ENCODE measurements around the gene LRRC27.

DNA sequence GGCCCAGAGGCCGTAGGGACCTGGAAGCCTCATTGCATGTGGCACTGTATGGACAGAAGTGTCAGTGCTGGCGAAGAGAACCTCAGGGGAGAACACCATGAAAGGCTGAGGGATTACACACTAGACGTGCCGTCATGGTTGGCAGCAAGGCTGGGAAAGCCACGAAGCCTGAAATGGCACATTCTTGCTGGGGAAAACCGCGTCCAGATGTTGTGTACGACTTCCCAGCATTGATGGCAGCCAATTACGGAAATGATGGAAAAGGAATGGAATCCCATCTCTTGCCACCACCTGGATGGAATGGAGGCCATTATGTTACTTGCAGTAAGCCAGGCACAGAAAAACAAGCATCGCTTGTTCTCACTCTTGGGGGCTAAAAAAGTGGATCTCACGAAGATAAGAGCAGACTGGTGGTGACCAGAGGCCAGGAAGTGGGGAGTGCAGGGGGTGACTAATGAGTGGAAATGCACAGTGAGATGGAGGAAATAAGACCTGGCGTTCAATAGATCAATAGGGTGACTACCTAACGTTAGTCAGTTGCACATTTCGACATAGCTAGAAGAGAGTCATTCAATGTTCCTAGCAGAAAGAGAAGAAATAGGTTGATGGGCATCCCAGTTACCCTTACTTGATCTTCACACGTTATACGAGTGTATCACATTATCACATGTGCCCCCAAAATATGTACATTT, 50.4 kb downstream of the LRRC27 start:
- TF ChIP-seq, protein P1, sequence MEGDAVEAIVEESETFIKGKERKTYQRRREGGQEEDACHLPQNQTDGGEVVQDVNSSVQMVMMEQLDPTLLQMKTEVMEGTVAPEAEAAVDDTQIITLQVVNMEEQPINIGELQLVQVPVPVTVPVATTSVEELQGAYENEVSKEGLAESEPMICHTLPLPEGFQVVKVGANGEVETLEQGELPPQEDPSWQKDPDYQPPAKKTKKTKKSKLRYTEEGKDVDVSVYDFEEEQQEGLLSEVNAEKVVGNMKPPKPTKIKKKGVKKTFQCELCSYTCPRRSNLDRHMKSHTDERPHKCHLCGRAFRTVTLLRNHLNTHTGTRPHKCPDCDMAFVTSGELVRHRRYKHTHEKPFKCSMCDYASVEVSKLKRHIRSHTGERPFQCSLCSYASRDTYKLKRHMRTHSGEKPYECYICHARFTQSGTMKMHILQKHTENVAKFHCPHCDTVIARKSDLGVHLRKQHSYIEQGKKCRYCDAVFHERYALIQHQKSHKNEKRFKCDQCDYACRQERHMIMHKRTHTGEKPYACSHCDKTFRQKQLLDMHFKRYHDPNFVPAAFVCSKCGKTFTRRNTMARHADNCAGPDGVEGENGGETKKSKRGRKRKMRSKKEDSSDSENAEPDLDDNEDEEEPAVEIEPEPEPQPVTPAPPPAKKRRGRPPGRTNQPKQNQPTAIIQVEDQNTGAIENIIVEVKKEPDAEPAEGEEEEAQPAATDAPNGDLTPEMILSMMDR (IDR thresholded peaks at IDR 0.05): no peak
- no peak for TF ChIP-seq POLR2A (IDR thresholded peaks at IDR 0.05)
